Measurements from ENCODE around the gene AGA. TPM values are rescaled to one million over a fixed set of nuclear protein-coding genes. Genes with fewer than 3 reads are reported as not detected.
A peak's percentile ranks its signal among the peaks of the same experiment; 100 is the strongest.

AGA gene
- total RNA-seq, 1 donor from 2014 or later = 20.5 TPM

DNA sequence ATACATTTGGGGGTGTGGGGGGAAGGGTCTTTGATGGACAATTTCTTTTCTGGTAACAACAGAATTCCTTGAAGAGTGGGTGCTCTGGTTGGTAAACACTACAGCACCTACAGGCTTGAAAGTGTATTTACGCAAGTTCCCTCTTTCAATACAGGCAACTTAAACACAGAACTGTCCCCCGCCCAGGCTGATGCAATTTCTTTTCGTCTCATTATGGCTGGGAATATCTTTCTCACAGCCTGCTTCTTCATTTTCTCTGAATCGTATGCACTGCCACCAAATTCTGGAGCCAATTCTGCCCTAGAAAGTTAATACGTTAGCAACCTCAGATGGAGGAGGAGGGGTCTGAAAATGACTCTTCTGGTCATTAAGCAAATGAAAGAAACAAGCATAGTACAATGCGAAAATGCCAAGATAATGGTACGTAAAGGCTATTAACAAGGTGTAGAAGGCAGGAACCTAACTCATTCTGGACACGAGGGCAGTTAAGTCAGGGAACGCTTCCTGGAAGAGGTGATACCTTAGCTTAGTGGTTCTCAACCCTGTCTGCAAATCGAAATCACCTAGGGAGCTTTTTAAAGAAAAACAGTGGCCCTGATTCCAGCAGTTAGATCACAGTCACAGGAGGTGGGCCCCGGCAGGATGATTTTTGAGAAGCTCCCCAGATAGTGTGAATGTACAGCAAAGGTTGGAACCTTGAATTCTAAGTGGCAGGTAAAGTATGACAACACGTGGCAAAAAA, 1.0 kb downstream of the AGA start:
- Mint-ChIP-seq H3K27me3 (no peaks in the 10 kb centered on the region), H3K27ac (peak overlapping the region; percentile 97)
- TF ChIP-seq, protein P1, sequence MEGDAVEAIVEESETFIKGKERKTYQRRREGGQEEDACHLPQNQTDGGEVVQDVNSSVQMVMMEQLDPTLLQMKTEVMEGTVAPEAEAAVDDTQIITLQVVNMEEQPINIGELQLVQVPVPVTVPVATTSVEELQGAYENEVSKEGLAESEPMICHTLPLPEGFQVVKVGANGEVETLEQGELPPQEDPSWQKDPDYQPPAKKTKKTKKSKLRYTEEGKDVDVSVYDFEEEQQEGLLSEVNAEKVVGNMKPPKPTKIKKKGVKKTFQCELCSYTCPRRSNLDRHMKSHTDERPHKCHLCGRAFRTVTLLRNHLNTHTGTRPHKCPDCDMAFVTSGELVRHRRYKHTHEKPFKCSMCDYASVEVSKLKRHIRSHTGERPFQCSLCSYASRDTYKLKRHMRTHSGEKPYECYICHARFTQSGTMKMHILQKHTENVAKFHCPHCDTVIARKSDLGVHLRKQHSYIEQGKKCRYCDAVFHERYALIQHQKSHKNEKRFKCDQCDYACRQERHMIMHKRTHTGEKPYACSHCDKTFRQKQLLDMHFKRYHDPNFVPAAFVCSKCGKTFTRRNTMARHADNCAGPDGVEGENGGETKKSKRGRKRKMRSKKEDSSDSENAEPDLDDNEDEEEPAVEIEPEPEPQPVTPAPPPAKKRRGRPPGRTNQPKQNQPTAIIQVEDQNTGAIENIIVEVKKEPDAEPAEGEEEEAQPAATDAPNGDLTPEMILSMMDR (IDR thresholded peaks at IDR 0.05; ENCODE audit: unreplicated experiment) = peak; percentile 21

DNA sequence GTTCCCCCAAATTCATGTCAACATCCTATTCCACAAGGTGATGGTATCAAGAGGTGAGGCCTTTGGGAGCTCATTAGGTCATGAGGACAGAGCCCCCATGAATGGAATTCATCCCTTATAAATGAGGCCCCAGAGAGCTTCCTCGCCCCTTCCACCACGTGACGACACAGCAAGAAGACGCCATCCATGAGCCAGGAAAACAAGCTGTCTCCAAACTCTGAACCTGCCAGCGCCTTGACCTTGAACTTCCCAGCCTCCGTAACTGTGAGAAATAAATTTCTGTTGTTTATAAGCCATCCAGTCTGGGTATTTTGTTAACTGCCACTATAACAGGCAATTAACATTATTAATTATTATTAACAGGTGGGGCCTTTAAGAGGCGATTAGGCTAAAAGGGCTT, 5.8 kb downstream of the AGA start:
- Mint-ChIP-seq H3K9me3 (ENCODE audit: low read depth) (no peaks in the 10 kb centered on the region), H3K36me3 (ENCODE audit: insufficient read depth) (peaks cover 22% of the 10 kb centered on the region), H3K4me3 (ENCODE audit: low read depth) (no peak overlapping the region), H3K27me3 (no peaks in the 10 kb centered on the region), H3K4me1 (ENCODE audit: low read depth) (peaks cover 10% of the 10 kb centered on the region), H3K27ac (no peak overlapping the region)
- TF ChIP-seq, protein P1 (IDR thresholded peaks at IDR 0.05; ENCODE audit: unreplicated experiment) = no peak
- no peak for DNase-seq (ENCODE audit: low spot score, unreplicated experiment)

More for the DNA sequence above, 1.0 kb downstream of the AGA start:
- Mint-ChIP-seq H3K4me3 (ENCODE audit: low read depth) (peak overlapping the region; percentile 80), H3K4me1 (ENCODE audit: low read depth) (peaks cover 18% of the 10 kb centered on the region), H3K9me3 (ENCODE audit: low read depth) (no peaks in the 10 kb centered on the region), H3K36me3 (ENCODE audit: insufficient read depth) (peaks cover 6% of the 10 kb centered on the region)
- DNase-seq (ENCODE audit: low spot score, unreplicated experiment) = no peak

DNA sequence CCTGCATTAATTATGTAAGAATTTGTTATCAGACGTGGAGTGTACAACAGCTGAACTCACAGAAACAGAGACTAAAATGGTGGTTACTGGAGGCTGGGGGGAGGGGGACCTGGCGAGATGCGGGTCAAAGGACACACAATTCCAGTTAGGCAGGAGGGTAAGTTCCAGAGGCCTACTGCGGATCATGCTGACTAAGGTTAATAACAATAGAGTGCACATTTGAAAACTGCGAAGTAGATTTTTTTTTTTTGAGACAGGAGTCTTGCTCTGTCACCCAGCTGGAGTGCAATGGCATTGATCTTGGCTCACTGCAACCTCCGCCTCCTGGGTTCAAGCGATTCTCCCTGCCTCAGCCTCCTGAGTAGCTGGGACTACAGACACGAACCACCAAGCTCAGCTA, 7.6 kb downstream of the AGA start:
- Mint-ChIP-seq H3K27ac (no peak overlapping the region), H3K4me3 (ENCODE audit: low read depth) (no peak overlapping the region), H3K27me3 (no peaks in the 10 kb centered on the region), H3K9me3 (ENCODE audit: low read depth) (no peaks in the 10 kb centered on the region), H3K4me1 (ENCODE audit: low read depth) (no peaks in the 10 kb centered on the region), H3K36me3 (ENCODE audit: insufficient read depth) (peaks cover 23% of the 10 kb centered on the region)
- TF ChIP-seq, protein P1 (IDR thresholded peaks at IDR 0.05; ENCODE audit: unreplicated experiment) = no peak
- no peak for DNase-seq (ENCODE audit: low spot score, unreplicated experiment)

DNA sequence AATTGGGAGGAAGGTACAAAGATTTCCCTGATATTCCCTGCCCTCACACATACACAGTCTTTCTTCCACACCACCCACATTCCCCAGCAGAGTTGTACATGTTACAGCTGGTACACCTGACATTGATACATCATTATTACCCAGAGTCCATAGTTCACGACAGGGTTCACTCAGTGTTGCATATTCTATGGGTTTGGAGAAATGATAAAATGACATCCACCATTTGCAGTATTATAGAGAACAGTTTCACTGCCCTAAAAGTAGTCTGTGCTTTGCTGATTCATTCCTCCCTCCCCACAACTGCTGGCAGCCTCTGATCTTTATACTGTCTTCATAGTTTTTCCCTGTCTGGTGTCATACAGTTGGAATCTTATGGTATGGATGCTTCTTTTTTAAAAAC, 15.0 kb downstream of the AGA start:
- peaks cover 2% of the 10 kb centered on the region for H3K36me3 Mint-ChIP-seq (ENCODE audit: insufficient read depth)
- H3K27ac Mint-ChIP-seq = no peak overlapping the region
- no peaks in the 10 kb centered on the region for H3K9me3 Mint-ChIP-seq (ENCODE audit: low read depth)

DNA sequence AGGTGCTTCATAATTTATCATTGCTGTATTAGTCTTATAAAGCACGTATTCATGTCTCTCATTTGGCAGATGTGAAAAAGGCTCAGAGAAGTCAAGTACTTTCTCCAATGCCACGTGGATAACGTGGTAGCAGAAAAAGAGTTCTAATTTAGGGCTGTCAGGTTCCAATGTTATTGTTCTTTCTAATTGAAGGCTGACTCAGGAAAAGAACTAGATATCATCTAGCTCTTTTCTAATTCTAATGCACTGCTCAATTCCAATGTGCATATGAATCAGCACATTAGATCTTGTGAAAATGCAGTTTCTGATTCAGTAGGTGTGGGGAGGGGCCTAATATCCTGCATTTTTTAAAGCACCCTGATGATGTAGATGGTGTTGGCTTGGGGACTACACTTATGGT, 22.8 kb downstream of the AGA start:
- peaks cover 2% of the 10 kb centered on the region for H3K4me1 Mint-ChIP-seq (ENCODE audit: low read depth)
- no peaks in the 10 kb centered on the region for H3K27me3 Mint-ChIP-seq
- TF ChIP-seq, protein P1 (IDR thresholded peaks at IDR 0.05; ENCODE audit: unreplicated experiment) = no peak
- H3K36me3 Mint-ChIP-seq (ENCODE audit: insufficient read depth) = peaks cover 4% of the 10 kb centered on the region
- no peak overlapping the region for H3K4me3 Mint-ChIP-seq (ENCODE audit: low read depth)
- H3K27ac Mint-ChIP-seq = no peak overlapping the region
- no peak for DNase-seq (ENCODE audit: low spot score, unreplicated experiment)
- H3K9me3 Mint-ChIP-seq (ENCODE audit: low read depth) = peaks cover 29% of the 10 kb centered on the region

More for the DNA sequence above, 15.0 kb downstream of the AGA start:
- DNase-seq (ENCODE audit: low spot score, unreplicated experiment) = no peak
- TF ChIP-seq, protein P1 (IDR thresholded peaks at IDR 0.05; ENCODE audit: unreplicated experiment) = no peak
- H3K4me3 Mint-ChIP-seq (ENCODE audit: low read depth) = no peak overlapping the region
- H3K27me3 Mint-ChIP-seq = no peaks in the 10 kb centered on the region
- peaks cover 11% of the 10 kb centered on the region for H3K4me1 Mint-ChIP-seq (ENCODE audit: low read depth)

Data from progenitor cell of endocrine pancreas (in vitro differentiated cells).